GM12878 (cell line): Measurements from ENCODE around the gene SORBS1.

Experiments
- EGR1 ChIP-seq, 2 experiments: IDR thresholded peaks; 1 replicate in 1 of 2; 2 replicates in 1 of 2; pipeline ENCODE4 v1.6.1; 2011 to 2012; ENCODE audit warnings: low read depth in 2 of 2, low read length in 2 of 2, borderline replicate concordance in 1 of 2, mild to moderate bottlenecking in 1 of 2, moderate library complexity in 1 of 2
- PML ChIP-seq: IDR thresholded peaks from 2 replicates; pipeline ENCODE4 v1.6.1; 2012; ENCODE audit warnings: low read length, inconsistent platforms
- USF2 ChIP-seq: IDR thresholded peaks from 2 replicates; pipeline ENCODE4 v1.6.1; 2011; ENCODE audit warnings: low read depth, low read length, improper control_type of control experiment, borderline replicate concordance
- TF ChIP-seq, protein P1 (sequence below): fragments of 450-650 bp; formaldehyde crosslinking; IDR thresholded peaks from 2 replicates; pipeline ENCODE4 v1.4.0; 2022; ENCODE audit warnings: mild to moderate bottlenecking, moderate library complexity
- TF ChIP-seq, protein P2 (sequence below), 3 experiments: IDR thresholded peaks in 2 of 3; conservative IDR thresholded peaks in 1 of 3; 2 replicates each; pipeline ENCODE4 v1.5.1; 2011; ENCODE audit warnings: low read depth in 3 of 3, low read length in 3 of 3, mild to moderate bottlenecking in 3 of 3, control low read depth in 2 of 3, moderate library complexity in 2 of 3, inconsistent platforms in 1 of 3, mixed read lengths in 1 of 3; ENCODE audit not compliant: control insufficient read depth in 2 of 3, insufficient read depth in 1 of 3; ENCODE audit errors: extremely low read depth in 1 of 3

DNA sequence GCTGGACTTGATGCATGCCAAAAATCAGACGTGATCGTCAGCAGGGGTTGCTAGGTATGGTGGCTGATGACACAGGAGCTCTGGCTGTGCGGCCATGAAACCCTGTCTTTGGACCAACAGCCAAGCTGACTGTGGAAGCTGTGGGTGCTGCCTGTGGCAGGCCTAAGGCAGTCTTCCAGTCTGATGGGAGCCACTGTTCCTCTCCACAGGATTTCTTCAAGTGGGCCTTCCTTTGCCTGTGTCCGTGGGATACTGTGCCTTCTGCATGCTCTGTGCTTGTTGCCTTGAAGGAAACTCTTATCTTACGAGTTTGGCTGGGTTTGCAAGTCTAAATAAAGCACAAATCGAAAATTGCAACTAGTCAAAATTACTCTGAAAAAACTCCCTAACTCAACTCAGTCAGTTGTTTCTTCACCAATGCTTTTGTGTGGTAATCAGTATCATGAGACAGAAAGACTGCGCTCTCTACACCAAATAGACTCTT lies 168.4 kb downstream of the SORBS1 start:
- TF ChIP-seq PML (peak; percentile 50; the same call in 1 of the 2 replicates), USF2 (no peak), EGR1 (IDR thresholded peaks at IDR 0.05; ENCODE audit: borderline replicate concordance in 1 of 2, low read depth in 2 of 2, low read length in 2 of 2) (no peak)
- TF ChIP-seq, protein P1, sequence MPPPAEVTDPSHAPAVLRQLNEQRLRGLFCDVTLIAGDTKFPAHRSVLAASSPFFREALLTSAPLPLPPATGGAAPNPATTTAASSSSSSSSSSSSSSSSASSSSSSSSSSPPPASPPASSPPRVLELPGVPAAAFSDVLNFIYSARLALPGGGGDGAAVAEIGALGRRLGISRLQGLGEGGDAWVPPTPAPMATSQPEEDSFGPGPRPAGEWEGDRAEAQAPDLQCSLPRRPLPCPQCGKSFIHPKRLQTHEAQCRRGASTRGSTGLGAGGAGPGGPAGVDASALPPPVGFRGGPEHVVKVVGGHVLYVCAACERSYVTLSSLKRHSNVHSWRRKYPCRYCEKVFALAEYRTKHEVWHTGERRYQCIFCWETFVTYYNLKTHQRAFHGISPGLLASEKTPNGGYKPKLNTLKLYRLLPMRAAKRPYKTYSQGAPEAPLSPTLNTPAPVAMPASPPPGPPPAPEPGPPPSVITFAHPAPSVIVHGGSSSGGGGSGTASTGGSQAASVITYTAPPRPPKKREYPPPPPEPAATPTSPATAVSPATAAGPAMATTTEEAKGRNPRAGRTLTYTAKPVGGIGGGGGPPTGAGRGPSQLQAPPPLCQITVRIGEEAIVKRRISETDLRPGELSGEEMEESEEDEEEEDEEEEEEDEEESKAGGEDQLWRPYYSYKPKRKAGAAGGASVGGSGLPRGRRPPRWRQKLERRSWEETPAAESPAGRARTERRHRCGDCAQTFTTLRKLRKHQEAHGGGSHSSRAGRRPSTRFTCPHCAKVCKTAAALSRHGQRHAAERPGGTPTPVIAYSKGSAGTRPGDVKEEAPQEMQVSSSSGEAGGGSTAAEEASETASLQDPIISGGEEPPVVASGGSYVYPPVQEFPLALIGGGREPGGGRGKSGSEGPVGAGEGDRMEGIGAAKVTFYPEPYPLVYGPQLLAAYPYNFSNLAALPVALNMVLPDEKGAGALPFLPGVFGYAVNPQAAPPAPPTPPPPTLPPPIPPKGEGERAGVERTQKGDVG (CRISPR knock-in tag), result no peak
- TF ChIP-seq, protein P2, sequence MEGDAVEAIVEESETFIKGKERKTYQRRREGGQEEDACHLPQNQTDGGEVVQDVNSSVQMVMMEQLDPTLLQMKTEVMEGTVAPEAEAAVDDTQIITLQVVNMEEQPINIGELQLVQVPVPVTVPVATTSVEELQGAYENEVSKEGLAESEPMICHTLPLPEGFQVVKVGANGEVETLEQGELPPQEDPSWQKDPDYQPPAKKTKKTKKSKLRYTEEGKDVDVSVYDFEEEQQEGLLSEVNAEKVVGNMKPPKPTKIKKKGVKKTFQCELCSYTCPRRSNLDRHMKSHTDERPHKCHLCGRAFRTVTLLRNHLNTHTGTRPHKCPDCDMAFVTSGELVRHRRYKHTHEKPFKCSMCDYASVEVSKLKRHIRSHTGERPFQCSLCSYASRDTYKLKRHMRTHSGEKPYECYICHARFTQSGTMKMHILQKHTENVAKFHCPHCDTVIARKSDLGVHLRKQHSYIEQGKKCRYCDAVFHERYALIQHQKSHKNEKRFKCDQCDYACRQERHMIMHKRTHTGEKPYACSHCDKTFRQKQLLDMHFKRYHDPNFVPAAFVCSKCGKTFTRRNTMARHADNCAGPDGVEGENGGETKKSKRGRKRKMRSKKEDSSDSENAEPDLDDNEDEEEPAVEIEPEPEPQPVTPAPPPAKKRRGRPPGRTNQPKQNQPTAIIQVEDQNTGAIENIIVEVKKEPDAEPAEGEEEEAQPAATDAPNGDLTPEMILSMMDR (IDR thresholded peaks at IDR 0.05 in 2 of 3, conservative IDR thresholded peaks at IDR 0.05 in 1 of 3; ENCODE audit: control insufficient read depth in 2 of 3, extremely low read depth in 1 of 3, insufficient read depth in 1 of 3, low read depth in 3 of 3, low read length in 3 of 3), result no peak
